Heart left ventricle (tissue), 13 donors: ENCODE results near the gene GAL3ST2.

Experiments used
- POLR2A ChIP-seq, 2 donors: fragments of 450-650 bp; IDR thresholded peaks; one replicate each; pipeline ENCODE4 v1.6.1; 2017; ENCODE audit warnings: antibody characterized with exemption in 2 of 2, mild to moderate bottlenecking in 2 of 2, moderate library complexity in 2 of 2
- TF ChIP-seq, protein P1 (sequence below), 12 donors: fragments of 200-600 bp; sonication (generic) in 4 of 12; IDR thresholded peaks; one replicate each; pipeline versions ENCODE4 v1.5.0 to v1.8.0; 2018 to 2022; ENCODE audit warnings: antibody characterized with exemption in 12 of 12, mild to moderate bottlenecking in 5 of 12
- donor health status: ischemic (EF 13 %, LVEDD 7.1; RV severe dilation, severe dysfunction).
- donor health status: DM: no; HTN: yes; CAD: no.
- donor health status: DM: no; HTN: no; CAD: no.
- donor health status: ischemic (EF 25% LVEDD 6.9; RV normal size, moderate dysfunction).
- donor health status: ischemic (EF 25% LVEDD 5.7; RV mildly dilated, moderate dysfunction).
- donor health status: ischemic (EF 35%, LVEDD 5.7; RV mildly dilated, moderate dysfunction).
- donor health status: nonischemic (EF 11% LVEDD 7.7; RV severe dilation, severe dysfunction).
- donor health status: DM: yes; HTN: yes; CAD: no.
- donor health status: PGD.
- donor health status: ischemic (EF 29% LVEDD 5.4; RV normal size, mild dysfunction).
- donor health status: nonischemic (EF 23%, LVEDD 6.1; RV moderate dilation, normal function).

DNA sequence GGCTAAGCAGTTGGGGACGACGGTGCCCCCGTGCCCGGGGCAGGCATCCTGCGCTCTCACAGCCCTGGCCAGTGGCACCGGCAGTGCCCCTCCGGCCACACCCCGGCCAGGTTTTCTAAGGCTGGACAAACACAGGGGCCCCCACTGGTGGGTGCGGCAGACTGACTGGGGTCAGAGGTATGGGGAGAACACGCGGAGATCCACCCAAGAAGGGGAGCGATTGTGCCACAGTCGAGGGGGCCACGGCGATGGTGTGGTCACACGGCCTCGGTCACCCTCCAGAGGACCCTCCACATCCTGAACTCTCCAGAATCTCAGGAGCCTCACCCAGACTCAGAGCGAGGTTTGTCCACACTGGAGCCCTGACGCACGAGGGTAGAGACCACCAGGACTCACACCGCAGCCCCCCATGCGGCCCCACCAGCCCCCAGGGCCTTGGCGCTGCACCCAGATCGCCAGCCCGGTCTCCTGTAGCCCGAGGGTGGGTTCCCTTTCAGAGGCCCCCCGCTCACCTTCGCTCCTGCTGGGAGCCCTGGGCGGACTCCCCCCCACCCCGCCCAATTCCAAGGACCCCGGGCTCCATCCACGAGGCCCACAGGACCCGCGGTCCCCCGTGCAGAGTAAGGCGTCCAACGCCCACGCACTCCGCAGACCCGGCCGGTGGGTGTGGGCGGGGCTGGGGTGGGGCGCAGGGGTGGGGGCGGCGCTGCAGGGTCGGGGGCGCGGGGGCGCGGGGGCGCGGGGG is 66.9 kb downstream of the GAL3ST2 start:
- TF ChIP-seq, protein P1, sequence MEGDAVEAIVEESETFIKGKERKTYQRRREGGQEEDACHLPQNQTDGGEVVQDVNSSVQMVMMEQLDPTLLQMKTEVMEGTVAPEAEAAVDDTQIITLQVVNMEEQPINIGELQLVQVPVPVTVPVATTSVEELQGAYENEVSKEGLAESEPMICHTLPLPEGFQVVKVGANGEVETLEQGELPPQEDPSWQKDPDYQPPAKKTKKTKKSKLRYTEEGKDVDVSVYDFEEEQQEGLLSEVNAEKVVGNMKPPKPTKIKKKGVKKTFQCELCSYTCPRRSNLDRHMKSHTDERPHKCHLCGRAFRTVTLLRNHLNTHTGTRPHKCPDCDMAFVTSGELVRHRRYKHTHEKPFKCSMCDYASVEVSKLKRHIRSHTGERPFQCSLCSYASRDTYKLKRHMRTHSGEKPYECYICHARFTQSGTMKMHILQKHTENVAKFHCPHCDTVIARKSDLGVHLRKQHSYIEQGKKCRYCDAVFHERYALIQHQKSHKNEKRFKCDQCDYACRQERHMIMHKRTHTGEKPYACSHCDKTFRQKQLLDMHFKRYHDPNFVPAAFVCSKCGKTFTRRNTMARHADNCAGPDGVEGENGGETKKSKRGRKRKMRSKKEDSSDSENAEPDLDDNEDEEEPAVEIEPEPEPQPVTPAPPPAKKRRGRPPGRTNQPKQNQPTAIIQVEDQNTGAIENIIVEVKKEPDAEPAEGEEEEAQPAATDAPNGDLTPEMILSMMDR (IDR thresholded peaks at IDR 0.05), result no peak
- TF ChIP-seq POLR2A (IDR thresholded peaks at IDR 0.05), result no peak
